GM19452 (cell line): ENCODE measurements around the gene NPAS2.

Experiments used
- ATAC-seq: cut with Tn5 transposase; IDR thresholded peaks from one replicate; pipeline ENCODE4 v1.9.1; 2021; ENCODE audit not compliant: unreplicated experiment

The NPAS2 gene

DNA sequence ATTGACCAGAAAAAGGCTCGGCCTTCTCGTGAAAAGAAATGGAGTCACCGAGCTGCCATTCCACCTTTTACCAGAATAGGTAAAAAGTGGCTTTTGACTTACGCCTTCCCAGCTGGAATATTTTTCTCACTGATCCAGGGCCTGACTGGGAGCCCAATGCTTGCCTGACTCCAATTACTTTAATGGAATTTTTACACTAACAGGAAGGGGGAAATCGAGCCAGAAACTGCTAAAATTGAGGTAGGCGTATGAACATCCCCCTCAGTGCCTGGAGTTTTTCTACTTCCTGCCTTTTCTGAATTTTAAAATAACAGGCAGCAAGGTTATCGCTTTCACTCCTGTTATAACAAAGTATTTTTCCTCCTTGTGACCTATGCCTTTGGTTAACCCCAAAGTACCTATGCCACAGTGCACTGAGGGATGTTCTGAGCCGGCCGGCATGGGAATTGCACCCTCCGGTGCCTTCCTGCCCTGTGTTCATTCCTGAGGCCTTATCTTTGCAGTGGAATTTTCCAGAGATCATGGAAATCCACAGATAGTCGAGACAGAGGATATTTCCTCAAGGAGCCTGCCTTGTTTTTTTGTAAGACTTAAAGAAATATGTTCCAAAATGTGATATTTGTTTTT, 163.9 kb downstream of the NPAS2 start:
- ATAC-seq, result no peak

DNA sequence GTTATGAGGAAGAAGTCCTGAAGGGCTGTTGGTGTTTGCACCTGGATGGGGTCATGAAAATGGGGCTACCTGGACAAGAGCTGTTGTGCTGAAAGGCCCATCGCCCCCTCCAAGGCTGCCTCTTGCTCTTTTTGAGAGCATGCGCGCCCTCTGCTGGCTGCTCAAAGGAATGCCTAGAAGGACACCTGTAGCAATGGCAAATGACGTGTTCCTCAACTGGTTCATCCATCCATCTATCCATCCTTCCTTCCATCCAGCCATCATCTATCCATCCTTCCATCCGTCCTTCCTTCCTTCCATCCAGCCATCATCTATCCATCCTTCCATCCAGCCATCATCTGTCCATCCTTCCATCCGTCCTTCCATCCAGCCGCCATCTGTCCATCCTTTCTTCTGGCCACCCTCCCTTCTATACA, 165.0 kb downstream of the NPAS2 start:
- ATAC-seq, result no peak

DNA sequence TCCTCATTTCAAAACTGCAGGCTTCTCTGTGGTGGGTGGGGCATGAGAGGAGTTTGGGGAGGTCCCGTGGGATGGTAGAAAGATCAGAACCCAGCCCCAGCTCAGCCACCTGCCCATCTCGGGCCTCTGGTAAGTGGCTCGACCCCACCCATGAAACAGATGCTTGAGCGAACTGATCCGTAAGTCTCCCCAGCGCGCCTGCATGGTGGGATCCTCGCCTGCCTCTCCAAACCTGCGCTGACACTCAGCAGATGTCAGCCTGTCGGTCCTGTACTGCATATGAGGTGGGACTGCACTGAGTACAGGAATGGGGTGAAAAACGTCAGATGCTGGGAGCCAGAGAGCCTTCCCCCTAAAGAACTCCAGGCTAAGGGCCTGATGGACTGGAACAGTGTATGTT, 166.2 kb downstream of the NPAS2 start:
- ATAC-seq, result no peak

DNA sequence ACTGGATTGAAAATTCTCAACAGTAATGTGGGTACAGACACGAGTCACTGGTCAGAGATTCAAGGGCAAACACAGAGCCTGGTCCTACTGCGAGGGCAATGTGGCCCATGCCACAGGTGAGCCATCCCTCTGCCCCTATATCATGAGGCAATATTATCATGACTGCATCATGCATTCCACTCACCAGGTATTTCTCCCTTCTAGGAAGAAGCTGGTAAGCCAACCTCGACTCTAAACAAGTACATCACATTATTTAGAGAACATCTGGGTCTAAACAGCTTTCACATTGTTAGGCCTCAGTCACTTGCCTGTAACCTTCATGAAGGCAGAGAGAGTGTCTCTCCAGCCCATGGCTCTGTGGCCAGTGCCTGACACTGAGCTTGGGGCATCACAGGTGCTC, 167.6 kb downstream of the NPAS2 start:
- ATAC-seq, result no peak

- ATAC-seq, result no peak
Observed at GRCh38 chr2:100987974-100988373, 168.0 kb downstream of the NPAS2 start.

DNA sequence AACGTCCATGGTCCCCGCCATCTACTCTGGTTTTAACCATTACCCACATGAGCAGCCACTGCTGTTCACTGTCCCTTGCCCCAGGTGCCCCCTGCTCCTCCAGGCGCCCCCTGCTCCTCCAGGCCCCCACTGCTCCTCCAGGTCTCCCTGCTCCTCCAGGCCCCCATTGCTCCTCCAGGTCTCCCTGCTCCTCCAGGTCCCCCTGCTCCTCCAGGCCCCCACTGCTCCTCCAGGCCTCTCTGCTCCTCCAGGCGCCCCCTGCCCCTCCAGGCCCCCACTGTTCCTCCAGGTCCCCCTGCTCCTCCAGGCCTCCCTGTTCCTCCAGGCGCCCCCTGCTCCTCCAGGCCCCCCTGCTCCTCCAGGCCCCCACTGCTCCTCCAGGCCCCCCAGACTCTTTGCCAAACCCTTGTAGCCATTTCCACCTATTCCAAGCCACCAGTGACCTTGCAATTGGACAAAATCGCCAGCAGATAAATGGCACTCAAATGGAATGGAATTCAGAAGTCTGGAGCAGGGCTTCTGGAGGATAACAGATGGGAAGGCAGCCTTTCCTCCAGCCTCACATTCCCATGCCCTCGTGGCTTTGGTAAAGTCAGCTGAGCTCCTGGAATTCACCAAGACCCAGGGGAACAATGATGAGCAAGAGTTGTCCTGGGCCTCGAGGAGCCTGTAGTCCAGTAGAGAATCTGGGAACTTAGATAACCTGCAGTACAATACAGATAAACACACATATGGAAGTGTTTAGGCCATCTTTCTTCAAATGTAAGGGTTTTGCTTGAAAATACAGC, 168.9 kb downstream of the NPAS2 start:
- ATAC-seq, result no peak

DNA sequence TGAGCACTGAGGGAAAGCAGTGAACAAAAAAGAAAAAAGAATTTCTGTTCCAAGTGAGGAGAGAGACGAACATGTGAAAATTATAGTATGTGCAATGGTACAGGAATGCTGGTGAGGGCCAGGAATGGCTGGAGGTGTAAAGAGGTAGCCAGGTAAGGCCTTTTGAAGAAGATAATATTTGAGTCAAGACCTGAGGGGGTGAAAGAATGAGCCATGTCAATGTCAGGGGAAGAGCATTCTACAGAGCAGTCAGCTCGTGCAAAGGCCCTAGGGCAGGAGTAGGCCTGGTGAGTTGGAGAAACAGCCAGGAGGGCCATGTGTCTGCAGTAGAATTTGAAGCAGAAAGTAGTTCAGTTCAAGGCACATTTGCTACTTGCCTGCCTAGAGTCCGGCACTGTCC, 169.7 kb downstream of the NPAS2 start:
- no peak for ATAC-seq

GRCh38 chr2:100990166-100990565, 170.2 kb downstream of the NPAS2 start:
- ATAC-seq, result no peak

DNA sequence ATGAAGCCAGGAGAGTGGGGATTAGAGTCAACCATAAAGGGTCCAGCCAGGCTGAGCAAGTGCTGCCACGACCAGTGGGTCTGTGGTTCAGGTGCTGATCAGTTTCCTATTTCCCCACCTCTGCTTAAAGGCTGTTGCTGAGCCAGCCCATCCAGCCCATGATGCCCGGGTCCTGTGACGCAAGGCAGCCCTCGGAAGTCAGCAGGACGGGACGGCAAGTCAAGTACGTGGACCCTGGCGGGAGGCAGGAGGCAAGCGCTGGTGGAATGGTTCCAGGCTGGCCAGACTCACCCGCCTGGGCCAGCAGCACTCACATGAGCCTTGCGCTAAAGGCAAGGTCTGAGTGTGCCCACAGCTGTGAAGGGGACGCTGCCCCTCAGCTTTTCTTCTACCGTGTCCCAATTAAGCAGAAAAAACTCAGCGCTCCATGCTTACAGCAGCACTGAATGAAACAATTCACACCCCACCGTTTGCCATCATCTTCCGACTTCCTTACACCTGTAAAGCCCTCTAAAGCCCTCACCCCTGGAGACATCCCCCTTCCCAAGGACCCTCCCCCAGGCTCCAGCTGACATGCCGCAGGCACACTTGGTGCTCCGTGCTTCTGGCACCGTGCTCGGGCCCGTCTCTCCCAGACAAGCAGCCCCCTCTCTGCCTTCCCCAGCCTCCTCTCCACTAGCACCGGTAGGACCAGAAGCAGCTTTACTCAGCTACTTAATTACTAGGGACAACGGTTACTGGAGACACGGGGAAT, 170.9 kb downstream of the NPAS2 start:
- ATAC-seq, result no peak

GRCh38 chr2:100991404-100991773, 171.4 kb downstream of the NPAS2 start:
- ATAC-seq, result no peak

DNA sequence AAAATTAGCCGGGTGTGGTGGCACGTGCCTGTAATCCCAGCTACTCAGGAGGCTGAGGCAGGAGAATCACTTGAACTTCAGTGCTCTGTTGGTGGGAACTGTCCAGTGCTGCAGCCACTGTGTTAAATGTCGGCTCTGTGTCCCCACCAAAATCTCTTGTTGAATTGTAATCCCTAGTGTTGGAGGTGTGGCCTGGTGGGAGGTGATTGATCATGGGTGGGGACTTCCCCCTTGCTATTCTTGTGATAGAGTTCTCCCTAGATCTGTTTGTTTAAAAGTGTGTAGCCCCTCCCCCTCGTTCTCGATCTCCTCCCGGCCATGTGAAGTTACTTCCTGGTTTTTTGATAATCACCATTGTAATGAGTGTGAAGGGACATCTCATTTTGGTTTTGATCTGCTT, 172.3 kb downstream of the NPAS2 start:
- no peak for ATAC-seq

- no peak for ATAC-seq
Observed at GRCh38 chr2:100993294-100993693, 173.4 kb downstream of the NPAS2 start.

DNA sequence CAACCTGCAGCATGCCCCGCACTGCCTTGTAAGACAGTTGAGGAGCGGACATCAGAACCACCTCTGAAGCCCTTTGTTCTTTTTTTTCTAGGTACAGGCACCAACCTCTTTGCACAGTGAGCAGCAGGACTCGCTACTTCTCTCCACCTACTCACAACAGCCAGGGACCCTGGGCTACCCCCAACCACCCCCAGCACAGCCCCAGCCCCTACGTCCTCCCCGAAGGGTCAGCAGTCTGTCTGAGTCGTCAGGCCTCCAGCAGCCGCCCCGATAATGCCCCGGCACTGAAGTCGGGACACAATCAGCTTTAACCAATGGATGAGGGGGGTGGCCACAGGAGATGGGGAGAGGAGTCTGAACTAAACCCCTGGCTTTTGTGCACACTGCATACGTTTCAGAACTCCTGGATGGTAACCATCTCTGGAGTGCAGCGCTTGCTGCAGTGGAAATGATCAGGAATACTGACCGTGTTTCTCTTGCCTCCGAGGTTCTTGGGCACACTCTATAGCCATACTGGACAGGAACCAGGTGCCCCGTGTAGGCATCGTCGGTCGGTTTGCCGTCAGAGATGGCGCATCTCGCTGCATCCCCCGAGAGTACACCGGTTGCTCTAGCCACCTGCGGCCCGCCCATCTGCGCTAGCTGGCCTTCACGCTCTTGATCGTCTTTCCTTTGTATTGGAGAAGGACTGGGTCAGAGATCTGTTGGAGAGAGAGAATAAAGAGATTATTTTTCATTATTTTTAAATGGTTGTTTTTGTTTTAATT, 175.6 kb downstream of the NPAS2 start:
- ATAC-seq, result no peak

- no peak for ATAC-seq
Observed at GRCh38 chr2:100997509-100998234, 177.7 kb downstream of the NPAS2 start.

DNA sequence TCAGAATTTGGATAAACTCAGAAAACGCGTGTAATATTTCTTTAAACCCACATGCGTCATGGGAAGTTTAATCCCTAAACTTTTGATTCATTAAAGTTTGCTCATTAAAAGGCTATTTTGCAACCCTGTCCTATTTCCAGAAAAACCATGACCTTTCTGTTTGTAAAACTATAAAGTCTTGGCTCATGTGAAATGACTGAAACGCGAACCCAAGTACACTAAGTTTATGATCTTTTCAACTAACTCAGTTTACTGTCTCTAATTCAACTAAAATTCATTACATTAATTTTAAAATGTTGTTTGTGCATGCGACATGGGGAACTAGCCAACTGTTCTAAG, 178.3 kb downstream of the NPAS2 start:
- no peak for ATAC-seq

DNA sequence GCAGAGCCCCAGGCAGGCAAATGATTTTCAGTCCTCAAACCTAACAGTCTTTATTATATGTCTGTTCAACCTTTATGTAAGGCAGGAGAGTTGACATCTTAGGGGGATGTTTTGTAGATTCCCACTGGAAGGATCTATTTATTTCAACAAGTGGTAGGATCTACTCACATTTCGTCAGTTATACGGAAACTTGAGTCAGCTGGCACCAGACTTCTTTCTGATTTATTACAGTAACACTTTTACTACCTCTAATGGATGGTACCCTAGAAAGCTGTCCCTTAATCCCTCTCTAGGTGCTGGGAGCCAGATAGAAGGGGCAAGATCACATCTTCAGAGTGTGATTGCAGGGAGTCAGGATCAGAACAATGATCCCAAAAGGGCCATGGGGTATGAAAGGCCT, 180.1 kb downstream of the NPAS2 start:
- ATAC-seq, result no peak

- peak; percentile 96 for ATAC-seq
Observed at GRCh38 chr2:101001691-101002561, 182.0 kb downstream of the NPAS2 start, which contains the start of gene RPL31. Gene RPL31 (plus strand): TSS chr2:101002289. CDS start chr2:101002702, 413 bp downstream.

- no peak for ATAC-seq
Observed at GRCh38 chr2:101002562-101003277, 182.8 kb downstream of the NPAS2 start.

DNA sequence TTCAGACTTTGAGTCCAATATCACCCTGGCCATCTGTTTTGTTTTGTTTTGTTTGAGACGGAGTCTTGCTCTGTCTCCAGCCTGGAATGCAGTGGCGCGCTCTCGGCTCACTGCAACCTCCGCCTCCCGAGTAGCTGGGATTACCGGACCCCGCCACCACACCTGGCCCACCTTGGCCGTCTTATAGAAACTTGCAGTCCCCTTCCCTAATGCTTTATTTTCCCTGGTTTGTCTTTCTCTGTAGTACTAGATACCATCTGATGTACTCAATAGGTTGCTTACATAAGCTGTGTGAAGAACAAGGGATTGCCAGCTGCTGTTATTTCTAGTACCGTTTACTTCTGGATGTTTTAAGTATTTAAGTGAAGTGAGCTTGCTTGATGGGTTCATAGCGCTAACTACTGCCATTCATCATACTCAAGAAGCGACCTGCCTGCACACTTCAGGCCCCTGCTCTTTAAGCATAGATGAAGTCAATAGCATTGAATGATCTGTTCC, 183.4 kb downstream of the NPAS2 start:
- no peak for ATAC-seq
